GM19438 (cell line): ENCODE results near the gene KIF20A.
"Not testable (repeated sequence)": the region's sequence is repeated elsewhere in the genome, so short reads cannot be mapped to it uniquely, and the experiment has no call there.

Experiments
- ATAC-seq: cut with Tn5 transposase; IDR thresholded peaks from one replicate; pipeline ENCODE4 v1.9.1; 2021; ENCODE audit warnings: low read depth; ENCODE audit not compliant: unreplicated experiment

The KIF20A gene

DNA sequence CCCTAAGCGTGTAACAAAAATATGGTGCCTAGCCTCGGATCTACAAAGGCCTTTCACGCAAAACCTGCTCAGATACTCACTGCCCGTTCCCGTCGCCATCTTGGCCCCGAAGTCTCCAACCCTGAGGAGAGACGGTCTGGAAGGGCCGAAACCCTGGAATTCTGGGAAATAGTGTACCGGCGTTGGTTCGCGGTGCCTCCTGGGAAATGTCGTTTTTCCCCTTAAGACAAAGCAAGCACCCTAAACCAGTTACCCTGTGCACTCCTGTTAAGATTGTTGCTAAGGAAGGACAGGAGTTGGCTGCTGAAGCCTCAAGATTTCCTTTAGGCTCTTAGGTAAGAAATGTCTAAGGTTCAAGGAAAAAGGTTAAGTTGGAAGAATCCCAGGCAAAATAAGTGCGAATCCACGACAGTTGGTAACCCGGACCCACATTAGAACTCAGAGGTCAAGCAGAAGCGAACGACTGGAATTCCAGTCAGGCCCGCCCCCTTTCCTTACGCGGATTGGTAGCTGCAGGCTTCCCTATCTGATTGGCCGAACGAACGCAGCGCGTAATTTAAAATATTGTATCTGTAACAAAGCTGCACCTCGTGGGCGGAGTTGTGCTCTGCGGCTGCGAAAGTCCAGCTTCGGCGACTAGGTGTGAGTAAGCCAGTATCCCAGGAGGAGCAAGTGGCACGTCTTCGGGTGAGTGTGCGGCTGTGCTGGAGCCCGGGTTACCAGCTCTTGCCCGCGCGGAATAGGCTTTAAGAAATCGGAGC is at the start of gene KIF20A, which contains the start of gene BRD8:
Gene KIF20A, plus strand, starts transcription at position 597 of the 761 bp plus-strand sequence. CDS start 569 bp downstream, outside the sequence.
Gene BRD8, minus strand, starts transcription at position 115 of the 761 bp plus-strand sequence. Its CDS starts 16 bp downstream, at position 99.
- peak; percentile 85 for ATAC-seq

DNA sequence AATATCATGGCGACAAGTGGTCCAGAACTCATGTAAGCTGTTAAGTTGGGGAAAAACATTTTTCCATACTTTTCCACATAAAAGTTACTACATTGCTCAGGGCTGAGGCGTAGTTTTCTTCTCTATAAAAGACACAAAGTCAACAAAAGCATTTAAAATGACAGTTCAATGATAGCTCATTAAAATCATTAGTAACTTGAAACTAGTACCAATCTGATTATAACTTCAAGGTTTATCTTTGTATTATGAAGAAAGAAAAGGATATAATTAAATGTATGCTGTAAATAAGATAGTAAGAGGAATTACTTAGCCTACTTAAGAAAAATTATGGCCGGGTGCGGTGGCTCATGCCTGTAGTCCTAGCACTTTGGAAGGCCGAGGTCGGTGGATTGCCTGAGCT is 49.6 kb upstream of the KIF20A start:
- ATAC-seq, result no peak

DNA sequence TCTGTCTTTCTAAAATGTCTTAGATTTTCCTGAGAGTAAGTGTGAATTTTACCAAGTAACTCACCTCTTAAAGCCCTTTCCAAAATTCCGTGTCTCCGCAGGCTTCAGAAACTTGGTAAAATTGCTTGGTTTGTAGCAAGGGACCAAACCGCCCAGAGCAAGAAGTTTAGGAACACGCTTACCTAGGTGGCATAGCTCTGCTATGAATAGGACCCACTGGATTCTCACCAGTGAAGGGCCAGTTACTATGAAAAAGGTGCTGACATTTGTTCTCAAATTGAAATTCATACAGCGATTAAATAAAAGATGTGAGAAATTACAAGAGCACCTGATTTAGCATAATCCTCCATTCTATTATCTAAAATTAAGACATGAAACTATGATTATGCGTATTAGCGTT is 46.4 kb upstream of the KIF20A start:
- no peak for ATAC-seq

DNA sequence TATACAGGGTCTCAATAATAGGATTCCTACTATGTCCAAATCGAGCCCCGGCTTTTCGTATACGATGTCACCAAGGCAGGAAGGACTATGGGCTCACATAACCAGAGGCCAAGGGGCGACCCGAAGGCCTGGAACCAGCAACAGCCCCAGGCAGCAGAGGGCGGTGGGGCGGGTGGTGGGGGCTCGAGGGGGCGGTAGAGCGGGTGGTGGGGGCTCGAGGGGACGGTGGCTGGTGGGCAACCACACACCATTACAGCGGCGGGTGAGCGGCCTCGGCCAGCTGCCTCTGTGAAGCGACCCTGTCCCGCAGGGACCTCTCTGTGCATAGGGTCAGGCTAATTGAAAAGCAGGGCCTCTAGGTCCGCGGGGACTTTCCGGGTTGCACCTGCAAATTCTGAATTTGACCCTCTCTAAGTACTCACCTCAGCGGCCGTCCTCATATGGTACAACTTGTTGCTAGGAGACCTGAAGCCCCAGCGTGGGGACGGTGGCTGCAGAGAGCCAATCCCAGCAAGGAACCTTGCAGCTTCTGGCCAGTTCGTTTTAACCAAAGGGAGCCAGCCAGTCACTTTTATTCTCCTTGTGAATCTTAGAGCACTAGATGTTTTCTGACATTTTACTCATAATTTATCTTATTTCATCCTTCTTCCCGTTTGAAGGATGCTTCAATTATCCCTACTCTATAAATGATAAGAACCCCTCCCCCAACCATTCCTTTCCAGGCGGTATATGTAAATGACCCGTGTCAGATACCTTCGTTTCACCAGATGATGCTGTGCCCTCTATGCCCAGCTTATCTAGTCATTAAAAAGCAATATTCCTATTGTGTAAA is 39.7 kb upstream of the KIF20A start, which contains the start of gene NME5:
Gene NME5, minus strand, starts transcription at position 480 of the 832 bp plus-strand sequence. CDS start 648 bp downstream, outside the sequence.
- no peak for ATAC-seq

DNA sequence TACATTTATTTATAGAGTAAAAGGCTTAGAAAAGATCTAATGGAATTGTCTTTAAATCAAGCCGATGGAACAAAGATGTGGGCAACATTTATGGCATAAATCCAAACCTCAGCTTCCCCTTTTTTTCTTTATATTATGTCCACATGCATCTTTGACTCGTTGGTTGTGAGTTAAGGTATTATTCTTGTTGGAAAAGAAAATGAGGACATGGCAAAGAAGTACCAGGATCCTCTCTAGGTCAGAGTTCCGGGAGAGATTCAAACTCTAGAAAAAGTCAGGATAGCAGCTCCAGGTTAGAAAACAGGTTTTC is 39.2 kb upstream of the KIF20A start:
- no peak for ATAC-seq

DNA sequence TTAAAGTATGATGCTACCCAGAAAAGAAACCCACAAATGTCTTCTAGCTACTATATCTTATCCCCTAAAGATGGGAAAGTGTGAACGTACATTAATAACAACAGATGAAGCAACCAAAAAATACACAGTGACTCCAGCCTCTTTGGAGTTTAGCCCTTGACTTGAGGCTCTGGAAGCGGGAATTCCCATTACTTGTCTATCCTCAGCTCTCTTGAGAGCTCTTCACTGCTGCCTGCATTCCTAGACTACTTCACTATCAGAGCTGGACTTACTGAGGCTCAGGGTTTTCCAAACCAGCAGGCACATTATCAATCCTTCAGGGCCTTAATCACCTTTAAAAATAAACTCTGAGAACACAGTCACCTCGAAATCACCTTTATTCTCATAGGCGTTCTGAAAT is 38.6 kb upstream of the KIF20A start:
- no peak for ATAC-seq

DNA sequence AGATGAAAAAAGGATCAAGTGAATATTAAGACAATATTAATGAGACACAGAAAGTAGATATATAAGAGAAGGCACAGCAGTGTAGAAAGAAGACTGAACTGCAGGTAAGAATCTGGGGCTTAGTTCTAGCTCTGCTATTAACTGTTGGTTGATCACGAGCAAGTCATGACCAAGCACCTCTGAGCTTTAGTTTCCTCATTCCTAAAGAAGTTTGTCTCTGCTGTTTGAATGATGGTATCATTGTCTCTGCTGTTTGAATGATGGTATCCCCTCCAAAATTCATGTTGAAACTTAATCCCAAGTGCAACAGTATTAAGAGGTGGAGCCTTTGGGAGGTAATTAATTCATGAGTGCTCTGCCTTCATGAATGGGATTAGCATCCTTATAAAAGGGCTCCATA is 37.2 kb upstream of the KIF20A start:
- ATAC-seq, result no peak

DNA sequence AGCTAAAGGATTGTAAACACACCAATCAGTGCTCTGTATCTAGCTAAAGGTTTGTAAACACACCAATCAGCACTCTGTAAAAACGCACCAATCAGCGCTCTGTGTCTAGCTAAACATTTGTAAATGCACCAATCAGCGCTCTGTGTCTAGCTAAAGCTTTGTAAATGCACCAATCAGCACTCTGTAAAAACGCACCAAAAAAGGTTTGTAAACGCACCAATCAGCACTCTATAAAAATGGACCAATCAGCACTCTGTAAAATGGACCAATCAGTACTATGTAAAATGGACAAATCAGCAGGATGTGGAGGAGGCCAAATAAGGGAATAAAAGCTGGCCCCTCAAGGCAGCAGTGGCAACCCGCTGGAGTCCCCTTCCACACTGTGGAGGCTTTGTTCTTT is 35.3 kb upstream of the KIF20A start:
- not testable (repeated sequence) for ATAC-seq

DNA sequence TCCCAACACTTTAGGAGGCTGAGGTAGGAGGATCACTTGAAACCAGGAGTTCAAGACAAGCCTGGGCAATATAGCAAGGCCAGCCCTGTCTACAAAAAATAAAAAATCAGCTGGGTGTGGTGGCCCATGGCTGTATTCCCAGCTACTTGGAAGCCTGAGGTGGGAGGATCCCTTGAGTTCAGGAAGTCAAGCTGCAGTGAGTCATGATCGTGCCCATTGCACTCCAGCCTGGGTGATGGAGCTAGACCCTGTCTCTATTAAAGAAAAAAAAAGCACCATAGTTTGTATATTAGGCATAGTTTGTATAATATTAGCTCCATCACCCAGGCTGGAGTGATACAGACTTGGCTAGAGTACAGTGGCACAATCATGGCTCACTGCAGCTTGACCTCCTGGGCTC is 30.1 kb upstream of the KIF20A start:
- ATAC-seq, result no peak

DNA sequence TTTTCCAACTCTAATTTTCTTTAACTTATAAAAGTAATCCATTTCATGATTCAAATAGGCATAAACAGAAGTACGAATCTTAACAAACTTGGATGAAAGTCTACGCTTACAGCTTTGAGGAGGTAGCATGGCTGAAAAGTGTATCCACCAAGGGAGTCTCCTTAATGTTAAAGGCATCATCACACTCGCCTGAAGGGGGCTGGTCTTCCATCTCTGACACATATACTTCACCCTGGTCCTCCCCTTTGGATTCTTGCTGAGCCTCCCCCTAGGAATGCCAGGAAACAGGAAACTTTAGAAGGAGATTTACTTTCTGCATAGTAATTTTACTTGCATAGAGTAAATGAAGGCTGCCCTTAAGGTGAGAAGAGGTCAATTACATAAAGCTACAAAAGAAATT is 29.4 kb upstream of the KIF20A start:
- no peak for ATAC-seq

DNA sequence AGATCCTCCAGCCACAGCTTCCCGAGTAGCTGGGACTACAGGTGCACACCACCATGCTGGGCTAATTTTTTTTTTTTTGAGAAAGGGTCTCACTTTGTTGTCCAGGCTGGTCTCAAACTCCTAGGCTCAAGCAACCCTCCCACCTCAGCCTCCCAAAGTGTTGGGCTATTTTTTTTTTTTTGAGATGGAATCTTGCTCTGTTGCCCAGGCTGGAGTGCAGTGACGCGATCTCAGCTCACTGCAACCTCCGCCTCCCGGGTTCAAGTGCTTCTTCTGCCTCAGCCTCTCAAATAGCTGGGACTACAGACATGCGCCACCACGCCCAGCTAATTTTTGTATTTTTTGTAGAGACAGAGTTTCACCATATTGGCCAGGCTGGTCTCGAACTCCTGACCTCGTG is 22.9 kb upstream of the KIF20A start:
- not testable (repeated sequence) for ATAC-seq

DNA sequence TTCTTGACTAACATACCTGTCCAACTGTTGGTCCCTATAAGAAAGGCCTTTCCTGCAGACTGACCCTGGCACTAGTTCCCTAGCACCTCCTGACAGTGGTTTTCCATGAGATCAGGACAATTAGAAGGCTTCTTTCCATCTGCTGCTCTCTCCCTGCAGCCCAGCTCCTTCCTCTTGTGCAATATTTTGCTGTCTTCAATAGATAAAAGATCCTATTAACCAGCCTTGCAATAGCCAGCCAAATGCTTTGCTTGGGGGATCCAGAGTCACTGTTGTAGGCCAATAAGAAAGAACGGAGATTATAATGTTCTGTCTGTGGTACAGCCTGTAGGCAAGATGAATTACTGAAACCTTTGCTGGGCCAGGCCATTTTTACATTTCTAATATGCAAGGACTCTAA is 21.3 kb upstream of the KIF20A start:
- no peak for ATAC-seq

DNA sequence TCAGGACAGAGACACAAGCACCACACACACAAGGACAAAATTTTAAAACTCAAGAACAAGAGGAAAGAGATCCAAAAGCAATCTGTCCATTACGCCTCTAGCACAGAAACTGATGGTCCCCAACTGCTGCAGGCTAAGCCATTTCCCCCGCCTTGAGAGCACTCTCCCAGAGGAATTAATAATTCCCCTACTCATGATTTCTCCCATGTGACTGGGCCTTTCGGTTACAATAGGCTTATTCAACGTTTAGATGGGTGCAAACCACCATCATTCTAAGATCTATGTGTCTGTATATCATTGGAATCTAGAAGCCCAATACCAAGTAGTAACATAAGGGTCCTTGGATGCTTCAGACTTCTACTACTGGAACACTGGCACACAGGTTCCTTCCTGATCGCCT is 19.2 kb upstream of the KIF20A start:
- ATAC-seq, result no peak

DNA sequence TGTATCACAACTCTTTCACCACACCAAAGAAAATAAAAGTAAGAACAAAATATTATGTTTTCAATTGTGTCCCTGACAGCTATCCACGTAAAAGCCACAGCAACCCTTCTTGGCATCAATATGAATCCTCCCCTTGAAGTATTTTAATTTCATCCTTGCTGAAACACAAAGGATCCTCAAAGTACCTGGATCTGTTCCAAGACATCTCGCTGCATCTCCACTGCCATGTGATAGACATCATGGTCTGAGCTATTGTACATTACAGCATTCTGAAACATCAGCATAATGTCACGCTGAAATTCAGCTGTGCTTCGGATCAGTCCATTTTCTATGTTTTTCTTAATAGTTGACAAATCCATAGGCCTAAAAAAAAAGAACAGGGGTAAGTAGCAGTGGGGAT is 18.2 kb upstream of the KIF20A start:
- no peak for ATAC-seq

DNA sequence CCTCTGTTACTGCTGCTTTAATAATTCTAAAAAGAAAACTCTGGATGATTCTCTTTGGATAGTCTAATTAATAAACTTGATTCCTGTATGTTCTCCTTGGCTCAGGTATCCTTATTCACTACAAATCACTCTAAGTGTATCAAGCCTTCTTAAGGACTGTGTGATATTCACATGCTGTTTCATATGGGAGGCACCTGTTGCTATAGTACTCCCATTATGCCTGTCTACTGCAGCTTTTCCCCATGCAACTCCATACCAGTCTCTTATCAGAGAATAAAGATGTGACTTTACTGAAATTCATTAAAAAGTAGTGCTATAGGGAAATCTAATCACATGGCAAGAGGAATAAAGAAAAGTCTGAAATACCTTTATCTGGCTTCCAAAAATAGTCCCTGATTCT is 15.2 kb upstream of the KIF20A start:
- no peak for ATAC-seq

DNA sequence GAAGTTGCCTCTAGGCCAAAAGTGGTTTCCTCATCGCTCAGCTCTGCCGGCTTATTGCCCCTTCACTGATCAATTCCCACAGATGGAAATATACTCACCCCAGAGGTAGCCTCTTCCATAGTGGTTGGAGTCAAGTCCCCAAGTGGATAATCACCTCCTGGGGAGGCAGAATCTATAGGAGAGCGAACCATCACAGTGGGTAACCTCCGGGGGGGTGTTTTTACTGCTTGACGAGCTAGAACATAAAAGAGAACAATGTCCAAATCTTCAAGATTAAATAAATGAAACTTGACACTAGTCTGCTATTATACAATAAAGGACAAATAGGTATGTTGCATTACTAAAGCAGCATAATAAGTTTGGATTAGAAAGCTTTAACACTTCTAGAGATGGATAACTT is 9.8 kb upstream of the KIF20A start:
- no peak for ATAC-seq

DNA sequence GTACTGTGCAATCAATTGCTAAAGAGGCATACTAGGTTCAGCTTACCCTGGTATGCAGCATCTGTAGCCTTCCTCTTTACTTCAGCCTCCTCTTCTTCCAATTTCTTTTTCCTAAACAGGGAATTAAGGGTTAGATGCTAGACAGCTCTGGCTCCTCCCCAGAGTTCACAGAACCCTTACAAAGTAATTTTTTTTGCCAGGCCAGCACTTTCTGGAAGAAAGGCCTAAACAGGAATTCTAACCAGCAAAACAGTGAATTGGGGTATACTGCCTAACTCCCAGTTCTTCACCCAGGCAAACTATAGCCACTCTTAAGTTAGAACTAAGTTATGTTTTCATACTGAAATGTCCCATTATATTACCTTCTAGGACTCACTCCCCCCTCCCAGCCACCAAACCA is 8.6 kb upstream of the KIF20A start:
- no peak for ATAC-seq

DNA sequence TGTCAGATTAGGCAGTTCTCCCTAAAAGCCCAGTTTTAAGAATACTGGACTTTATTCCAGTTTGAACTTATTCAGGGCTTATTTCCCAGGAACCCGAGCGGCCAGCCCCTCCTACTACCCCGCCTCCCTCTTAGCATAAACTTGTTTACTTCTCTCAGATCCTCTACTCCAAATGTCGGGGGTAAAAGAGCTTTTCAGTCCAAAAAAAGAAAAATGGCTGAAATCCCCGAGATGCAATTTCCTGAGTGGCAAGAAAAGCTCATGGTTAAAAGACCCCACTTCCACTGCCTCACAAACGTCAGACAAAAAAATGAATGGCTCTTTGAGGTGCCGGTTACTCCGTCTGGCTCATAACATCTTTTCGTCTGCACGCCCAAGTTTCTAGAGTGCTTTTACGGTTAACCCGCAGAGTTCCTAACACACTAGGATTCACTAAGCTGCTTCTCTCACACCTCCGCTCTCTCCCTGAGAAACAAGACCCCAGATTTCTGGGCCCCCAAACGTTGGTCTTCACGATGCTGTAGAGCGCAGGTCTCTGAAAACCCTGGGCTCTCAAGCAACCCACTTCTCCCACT is 884 bp upstream of the KIF20A start:
- ATAC-seq, result no peak

DNA sequence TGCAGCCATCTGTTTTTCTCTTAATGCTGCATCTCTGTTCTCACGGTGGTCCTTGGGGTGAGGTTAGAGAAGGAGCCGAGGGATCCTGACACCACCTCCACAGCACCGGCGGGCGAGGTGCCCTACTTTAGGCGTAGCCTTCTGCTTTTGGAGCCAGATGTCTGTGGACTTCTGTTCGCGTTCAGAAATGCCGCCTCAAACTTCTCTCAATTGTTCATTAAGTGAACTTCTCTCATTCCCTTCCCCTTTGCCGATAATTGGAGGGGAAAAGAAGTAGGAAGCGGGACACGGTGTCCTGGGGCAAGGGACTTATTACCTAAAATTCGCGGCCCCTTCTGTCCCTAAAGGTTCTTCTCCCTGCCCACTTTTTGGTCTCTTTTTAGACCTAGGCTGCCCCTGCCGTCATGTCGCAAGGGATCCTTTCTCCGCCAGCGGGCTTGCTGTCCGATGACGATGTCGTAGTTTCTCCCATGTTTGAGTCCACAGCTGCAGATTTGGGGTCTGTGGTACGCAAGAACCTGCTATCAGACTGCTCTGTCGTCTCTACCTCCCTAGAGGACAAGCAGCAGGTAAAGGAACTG is 455 bp downstream of the KIF20A start:
- no peak for ATAC-seq

DNA sequence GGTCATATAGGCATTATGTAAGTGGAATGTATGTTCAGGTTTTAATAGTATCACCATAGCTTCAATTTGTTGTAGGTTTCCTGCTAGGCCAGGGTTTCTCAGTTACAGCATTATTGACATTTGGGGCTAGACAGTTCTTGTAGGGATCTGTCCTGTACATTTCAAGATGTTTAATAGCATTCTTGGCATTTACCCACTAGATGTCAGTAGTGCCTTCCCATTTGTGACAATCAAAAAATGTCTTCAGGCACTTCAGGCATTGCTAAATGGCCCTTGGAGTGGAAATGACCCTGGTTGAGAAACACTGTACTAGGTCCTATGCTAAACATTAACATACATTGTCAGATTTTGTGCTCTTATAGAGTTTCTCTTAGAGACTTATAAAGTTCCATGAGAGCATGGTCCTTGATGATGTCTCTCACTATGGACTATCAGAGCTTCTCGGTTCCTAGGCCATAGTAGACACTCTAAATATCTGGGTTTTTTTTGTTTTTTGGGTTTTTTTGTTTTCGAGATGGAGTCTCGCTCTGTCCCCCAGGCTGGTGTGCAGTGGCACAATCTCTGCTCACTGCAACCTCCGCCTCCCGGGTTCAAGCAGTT is 1.4 kb downstream of the KIF20A start:
- no peak for ATAC-seq

DNA sequence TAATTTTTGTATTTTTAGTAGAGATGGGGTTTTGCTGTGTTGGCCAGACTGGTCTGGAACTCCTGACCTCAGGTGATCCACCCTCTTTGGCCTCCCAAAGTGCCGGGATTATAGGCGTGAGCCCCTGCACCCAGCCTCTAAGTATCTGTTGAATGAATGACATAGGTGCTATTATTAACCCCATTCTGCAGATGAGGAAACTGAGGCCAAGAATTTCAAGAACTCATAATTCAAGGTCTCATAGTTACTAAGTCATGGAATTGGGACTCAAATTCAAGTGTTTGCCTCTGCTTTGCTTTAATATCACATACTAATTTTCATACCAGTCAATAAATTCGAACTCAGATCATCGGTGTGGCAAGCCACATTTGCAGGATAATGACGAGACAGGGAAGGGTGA is 1.9 kb downstream of the KIF20A start:
- no peak for ATAC-seq
